Heart left ventricle (tissue), 16 donors: ENCODE measurements around the gene APLP1. TPM values are rescaled to one million over a fixed set of nuclear protein-coding genes. Genes with fewer than 3 reads are reported as not detected.

ENCODE experiments used
- ATAC-seq, 4 donors: fragments of 200-7000 bp; cut with Tn5 transposase; one replicate each; pipeline ENCODE4 v1.9.1; 2020 to 2022; ENCODE audit warnings: moderate library complexity in 4 of 4, mild to moderate bottlenecking in 3 of 4, moderate number of reproducible peaks in 1 of 4
- DNase-seq, 5 donors: peaks; one replicate each; pipeline ENCODE4 v3.0.0-alpha.2; 2020
- H3K27ac ChIP-seq, 12 donors: fragments of 200-600 bp; sonication (generic) in 4 of 12; one replicate each; pipeline versions ENCODE4 v1.5.0 to v1.8.0; 2016 to 2022; ENCODE audit warnings: mild to moderate bottlenecking in 2 of 12
- H3K27me3 ChIP-seq, 9 donors: fragments of 200-600 bp; sonication (generic) in 2 of 9; one replicate each; pipeline versions ENCODE4 v1.5.1 to v1.8.0; 2016 to 2022; ENCODE audit warnings: mild to moderate bottlenecking in 3 of 9
- H3K36me3 ChIP-seq, 9 donors: fragments of 200-600 bp; sonication (generic) in 2 of 9; one replicate each; pipeline versions ENCODE4 v1.5.0 to v1.8.0; 2018 to 2022; ENCODE audit warnings: mild to moderate bottlenecking in 2 of 9
- H3K4me1 ChIP-seq, 12 donors: fragments of 200-600 bp; sonication (generic) in 4 of 12; one replicate each; pipeline versions ENCODE4 v1.5.0 to v1.8.0; 2016 to 2022; ENCODE audit warnings: mild to moderate bottlenecking in 3 of 12
- H3K4me3 ChIP-seq, 12 donors: fragments of 200-600 bp; sonication (generic) in 4 of 12; one replicate each; pipeline versions ENCODE4 v1.5.0 to v1.8.0; 2017 to 2022; ENCODE audit warnings: mild to moderate bottlenecking in 9 of 12, moderate library complexity in 4 of 12
- H3K9me3 ChIP-seq, 12 donors: fragments of 200-600 bp; sonication (generic) in 4 of 12; one replicate each; pipeline versions ENCODE4 v1.5.0 to v1.8.0; 2016 to 2022; ENCODE audit warnings: mild to moderate bottlenecking in 1 of 12
- POLR2A ChIP-seq, 2 donors: fragments of 450-650 bp; IDR thresholded peaks; one replicate each; pipeline ENCODE4 v1.6.1; 2017; ENCODE audit warnings: antibody characterized with exemption in 2 of 2, mild to moderate bottlenecking in 2 of 2, moderate library complexity in 2 of 2
- WGBS, 4 donors: extraction: QIAGEN DNeasy Blood & Tissue Kit in 2 of 4; methylation state at CpG; one replicate each; pipeline versions ENCODE4 v1.1.5 to v1.1.7; 2013 to 2018; 5-methylcytosine and 5-hydroxymethylcytosine counted together
- intact Hi-C, 10 donors: fragments of 100-400 bp; cut with DNase I; formaldehyde crosslinking; loops; one replicate each; pipeline versions ENCODE4 v1.11.1 to v1.14.2; 2022
- polyA plus RNA-seq, 2 donors: library from polyadenylated mRNA; stranded (reverse); fragments of 200-250 nt; gene quantifications; one replicate each; pipeline ENCODE4 v1.2.3, GENCODE V29; 2013
- total RNA-seq, 9 donors: library from RNA; depleted of rRNA in 2 of 9; stranded (reverse); fragments of >200 nt in 2 of 9; fragmentation: NEBNext Ultra II Directional in 3 of 9; extraction: Animal tissue kit (Norgen Biotek cat#: 25700) in 3 of 9; gene quantifications; one replicate each; pipeline versions ENCODE4 v1.1.0 to v1.2.4, GENCODE V29; 2016 to 2023
- TF ChIP-seq, protein P1 (sequence below), 12 donors: fragments of 200-600 bp; sonication (generic) in 4 of 12; IDR thresholded peaks; one replicate each; pipeline versions ENCODE4 v1.5.0 to v1.8.0; 2018 to 2022; ENCODE audit warnings: antibody characterized with exemption in 12 of 12, mild to moderate bottlenecking in 5 of 12
- donor health status: ischemic (EF 13 %, LVEDD 7.1; RV severe dilation, severe dysfunction).
- donor health status: healthy with polysubstance abuse.
- donor health status: DM: no; HTN: yes; CAD: no.
- donor health status: DM: no; HTN: no; CAD: no.
- donor health status: ischemic (EF 25% LVEDD 6.9; RV normal size, moderate dysfunction).
- donor health status: ischemic (EF 25% LVEDD 5.7; RV mildly dilated, moderate dysfunction).
- donor health status: healthy.
- donor health status: DM: yes; HTN: yes; CAD: no.
- donor health status: ischemic (EF 35%, LVEDD 5.7; RV mildly dilated, moderate dysfunction).
- donor health status: nonischemic (EF 11% LVEDD 7.7; RV severe dilation, severe dysfunction).
- donor health status: DM: yes; HTN: yes; CAD: no.
- donor health status: PGD.
- donor health status: ischemic (EF 29% LVEDD 5.4; RV normal size, mild dysfunction).
- donor health status: nonischemic (EF 23%, LVEDD 6.1; RV moderate dilation, normal function).

The APLP1 gene
- total and polyA plus RNA-seq, 11 donors = 2.1 to 44.3 (median 24.9) TPM

DNA sequence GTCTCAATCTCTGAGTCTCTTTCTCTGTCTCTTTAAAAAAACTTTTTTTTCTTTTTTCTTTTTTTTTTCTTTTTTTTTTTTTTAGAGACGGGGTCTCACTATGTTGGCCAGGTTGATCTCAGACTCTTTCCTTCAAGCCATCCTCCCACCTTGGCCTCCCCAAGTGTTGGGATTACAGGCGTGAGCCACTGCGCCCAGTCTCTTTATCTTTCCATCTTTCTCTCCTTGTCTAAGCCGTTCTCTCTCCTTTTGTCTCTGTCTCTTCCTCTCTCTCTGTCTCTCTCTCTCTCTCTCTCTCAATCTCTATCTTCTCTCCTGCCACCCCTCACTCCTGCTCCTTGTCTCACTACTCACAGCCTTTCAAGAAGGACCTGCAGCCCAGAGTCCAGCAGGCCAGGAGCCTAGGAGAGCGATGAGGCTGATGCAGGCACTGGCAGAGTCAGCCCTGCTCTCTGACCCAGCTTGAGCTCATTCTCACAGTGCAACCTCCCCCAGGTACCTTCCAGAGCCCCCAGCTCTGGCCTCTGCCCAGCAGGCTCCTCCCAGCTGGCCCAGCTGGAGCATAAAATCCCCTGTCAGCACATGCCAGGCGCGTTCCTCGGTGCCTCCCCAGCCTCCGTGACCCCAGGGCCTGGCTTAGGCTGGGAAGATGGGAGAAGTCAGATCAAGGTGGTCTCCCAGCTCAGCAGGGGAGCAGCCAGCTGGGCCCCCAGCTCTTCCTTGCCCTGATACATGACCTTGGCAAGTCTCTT, 16.2 kb upstream of the APLP1 start, which contains the start of gene NPHS1:
Gene NPHS1 (minus strand): TSS at position 476 of the 752 bp plus-strand sequence. CDS start 667 bp downstream, outside the sequence.
- no peaks in the 10 kb centered on the region for H3K9me3 ChIP-seq
- no peak within 1 kb of the TSS for H3K4me3 ChIP-seq
- DNase-seq (no peak), ATAC-seq (no peak)
- WGBS, 4 donors = 42 to 52% (median 47%) methylated on average over 9 of the region's 9 CpGs
- peaks cover 0 to 15% (median 11%) of the 10 kb centered on the region in 12 donors for H3K4me1 ChIP-seq
- no peaks in the 10 kb centered on the region for H3K36me3 ChIP-seq
- TF ChIP-seq POLR2A (IDR thresholded peaks at IDR 0.05) = no peak
- TF ChIP-seq, protein P1, sequence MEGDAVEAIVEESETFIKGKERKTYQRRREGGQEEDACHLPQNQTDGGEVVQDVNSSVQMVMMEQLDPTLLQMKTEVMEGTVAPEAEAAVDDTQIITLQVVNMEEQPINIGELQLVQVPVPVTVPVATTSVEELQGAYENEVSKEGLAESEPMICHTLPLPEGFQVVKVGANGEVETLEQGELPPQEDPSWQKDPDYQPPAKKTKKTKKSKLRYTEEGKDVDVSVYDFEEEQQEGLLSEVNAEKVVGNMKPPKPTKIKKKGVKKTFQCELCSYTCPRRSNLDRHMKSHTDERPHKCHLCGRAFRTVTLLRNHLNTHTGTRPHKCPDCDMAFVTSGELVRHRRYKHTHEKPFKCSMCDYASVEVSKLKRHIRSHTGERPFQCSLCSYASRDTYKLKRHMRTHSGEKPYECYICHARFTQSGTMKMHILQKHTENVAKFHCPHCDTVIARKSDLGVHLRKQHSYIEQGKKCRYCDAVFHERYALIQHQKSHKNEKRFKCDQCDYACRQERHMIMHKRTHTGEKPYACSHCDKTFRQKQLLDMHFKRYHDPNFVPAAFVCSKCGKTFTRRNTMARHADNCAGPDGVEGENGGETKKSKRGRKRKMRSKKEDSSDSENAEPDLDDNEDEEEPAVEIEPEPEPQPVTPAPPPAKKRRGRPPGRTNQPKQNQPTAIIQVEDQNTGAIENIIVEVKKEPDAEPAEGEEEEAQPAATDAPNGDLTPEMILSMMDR (IDR thresholded peaks at IDR 0.05) = no peak
- peaks cover 24 to 97% (median 63%) of the 10 kb centered on the region in 9 donors for H3K27me3 ChIP-seq
- H3K27ac ChIP-seq = no peak within 1 kb of the TSS
- intact Hi-C loops = no loop called here

DNA sequence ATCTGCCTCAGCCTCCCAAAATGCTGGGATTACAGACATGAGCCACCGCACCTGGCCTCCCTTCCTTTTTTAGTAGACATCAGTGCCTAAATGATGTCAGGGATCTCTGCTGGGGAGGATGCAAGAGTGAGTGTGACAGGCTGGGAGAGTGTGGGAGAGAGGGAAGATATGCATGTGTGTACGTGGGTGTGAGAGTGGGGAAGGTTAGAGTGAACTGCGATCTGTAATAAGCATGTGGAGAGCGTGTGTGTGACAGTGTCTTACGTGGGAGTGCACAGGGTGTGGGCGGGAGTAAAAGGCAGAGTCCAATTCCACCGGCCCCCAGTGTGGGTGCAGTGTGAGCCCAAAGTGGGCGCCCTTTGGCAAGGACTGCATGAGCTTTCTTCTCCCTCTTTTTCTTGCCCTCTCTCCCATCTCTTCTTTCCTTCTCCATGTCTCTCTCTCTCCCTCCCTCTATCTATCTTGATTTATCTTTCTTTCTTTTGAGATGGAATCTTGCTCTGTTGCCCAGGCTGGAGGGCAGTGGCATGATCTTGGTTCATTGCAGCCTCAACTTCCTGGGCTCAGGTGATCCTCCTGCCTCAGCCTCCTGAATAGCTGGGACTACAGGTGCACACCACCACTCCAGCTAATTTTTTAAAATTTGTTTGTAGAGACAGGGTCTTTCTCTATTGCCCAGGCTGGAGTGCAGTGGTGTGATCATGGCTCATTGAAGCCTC, 15.2 kb upstream of the APLP1 start:
- Histone ChIP-seq H3K4me3 (no peak overlapping the region), H3K36me3 (no peaks in the 10 kb centered on the region), H3K27ac (no peak overlapping the region), H3K4me1 (peaks cover 0 to 17% (median 11%) of the 10 kb centered on the region in 12 donors), H3K9me3 (no peaks in the 10 kb centered on the region), H3K27me3 (peaks cover 22 to 95% (median 66%) of the 10 kb centered on the region in 9 donors)
- TF ChIP-seq, protein P1 (IDR thresholded peaks at IDR 0.05) = no peak
- no peak for TF ChIP-seq POLR2A (IDR thresholded peaks at IDR 0.05)
- intact Hi-C loops = no loop called here
- 48 to 72% (median 66%) methylated on average over 8 of the region's 8 CpGs for WGBS, 4 donors
- DNase-seq = no peak
- ATAC-seq = no peak

DNA sequence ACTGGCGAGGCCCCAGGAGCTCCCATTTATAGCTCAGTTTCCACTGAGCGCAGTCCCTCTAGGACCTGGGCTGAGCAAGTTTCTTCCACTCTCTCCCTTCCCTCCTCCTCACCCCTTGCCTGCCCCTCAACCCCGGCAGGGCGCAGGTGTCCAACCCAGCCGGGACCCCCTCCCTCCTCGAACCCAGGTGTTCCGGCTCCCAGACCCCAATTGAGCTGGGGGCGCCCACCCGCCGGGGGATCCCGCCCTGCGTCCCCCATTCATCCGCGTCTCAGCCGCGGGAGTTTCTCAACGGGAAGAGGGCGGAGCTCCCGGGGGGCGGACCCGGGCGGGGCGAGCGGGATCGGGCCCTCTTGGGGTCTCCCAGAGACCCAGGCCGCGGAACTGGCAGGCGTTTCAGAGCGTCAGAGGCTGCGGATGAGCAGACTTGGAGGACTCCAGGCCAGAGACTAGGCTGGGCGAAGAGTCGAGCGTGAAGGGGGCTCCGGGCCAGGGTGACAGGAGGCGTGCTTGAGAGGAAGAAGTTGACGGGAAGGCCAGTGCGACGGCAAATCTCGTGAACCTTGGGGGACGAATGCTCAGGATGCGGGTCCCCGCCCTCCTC, 11.7 kb upstream of the APLP1 start, which contains the start of gene KIRREL2:
Gene KIRREL2 (plus strand): TSS at position 366 of the 604 bp plus-strand sequence. CDS start 209 bp downstream, at position 575.
- DNase-seq = no peak
- H3K27me3 ChIP-seq = peaks cover 26 to 95% (median 63%) of the 10 kb centered on the region in 9 donors

More for the DNA sequence above, 11.7 kb upstream of the APLP1 start, which contains the start of gene KIRREL2:
- H3K27ac ChIP-seq = no peak within 1 kb of the TSS
- intact Hi-C loops = no loop called here
- ATAC-seq = peak in 2 of 4 donors; percentile 35 to 51
- no peaks in the 10 kb centered on the region for H3K9me3 ChIP-seq
- H3K36me3 ChIP-seq = no peaks in the 10 kb centered on the region
- TF ChIP-seq, protein P1 (IDR thresholded peaks at IDR 0.05) = no peak
- TF ChIP-seq POLR2A (IDR thresholded peaks at IDR 0.05) = no peak
- peaks cover 0 to 22% (median 11%) of the 10 kb centered on the region in 12 donors for H3K4me1 ChIP-seq
- peak within 1 kb of the TSS; percentile 21 to 63 (median 48) for H3K4me3 ChIP-seq
- 0 to 1% (median 1%) methylated on average over 32 to 42 of the region's 42 CpGs for WGBS, 4 donors
